NCI-H2029 (cell line): ENCODE data around the gene AHNAK2.
"Not testable (repeated sequence)": the region's sequence is repeated elsewhere in the genome, so short reads cannot be mapped to it uniquely, and the experiment has no call there.

Experiments used
- DNase-seq: peaks from one replicate; lab custom pipeline; 2025; lab: John Stamatoyannopoulos, UW

The AHNAK2 gene

DNA sequence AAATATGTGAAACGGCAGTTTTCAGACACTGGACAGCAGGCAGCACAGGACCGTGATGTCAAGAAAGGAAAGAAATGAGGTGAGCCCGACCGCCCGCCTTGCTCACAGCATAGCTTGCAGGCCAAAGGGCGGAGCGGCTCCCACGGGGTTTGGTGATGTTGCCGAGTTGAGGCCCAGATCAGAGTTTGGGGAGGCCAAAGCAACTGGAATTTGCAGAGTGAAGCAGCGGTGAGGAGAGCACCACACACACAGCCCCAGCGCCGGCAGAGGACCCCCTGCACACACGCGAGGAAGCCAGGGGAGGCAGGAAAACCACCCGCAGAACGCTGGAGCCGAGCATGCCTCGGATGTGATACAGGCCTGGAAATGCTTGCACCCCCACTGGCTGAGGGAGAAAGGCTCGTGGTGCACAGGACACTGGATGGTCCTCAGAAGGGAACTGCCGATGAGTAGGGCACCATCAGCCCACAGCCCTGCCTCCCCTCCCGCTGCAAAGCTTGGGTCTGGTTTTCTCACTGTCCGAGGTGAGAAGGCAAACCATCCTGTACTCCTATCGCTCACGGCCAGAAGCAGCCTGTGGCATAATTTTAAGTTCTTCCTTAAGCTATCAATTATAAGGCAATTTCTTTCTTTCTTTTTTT lies 79.2 kb downstream of the AHNAK2 start:
- DNase-seq: no peak

DNA sequence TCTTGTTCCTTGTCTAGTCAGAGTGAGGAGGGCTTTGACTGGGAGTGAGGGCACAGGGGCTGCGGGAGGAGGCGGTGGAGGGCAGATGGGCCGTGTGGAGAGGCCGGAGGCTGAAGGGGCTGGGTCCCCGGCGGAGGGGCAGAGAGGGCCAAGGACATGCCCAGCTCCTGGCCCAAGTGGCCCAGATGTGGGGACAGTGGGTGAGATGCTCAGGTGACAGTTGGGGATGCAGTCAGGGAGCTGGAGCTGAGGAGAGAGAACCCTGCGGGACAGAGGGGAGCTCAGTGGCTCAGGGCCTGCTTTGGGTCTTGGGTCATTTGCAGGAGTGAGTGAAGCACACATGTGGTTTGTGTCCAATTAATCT lies 80.0 kb downstream of the AHNAK2 start:
- no peak for DNase-seq

DNA sequence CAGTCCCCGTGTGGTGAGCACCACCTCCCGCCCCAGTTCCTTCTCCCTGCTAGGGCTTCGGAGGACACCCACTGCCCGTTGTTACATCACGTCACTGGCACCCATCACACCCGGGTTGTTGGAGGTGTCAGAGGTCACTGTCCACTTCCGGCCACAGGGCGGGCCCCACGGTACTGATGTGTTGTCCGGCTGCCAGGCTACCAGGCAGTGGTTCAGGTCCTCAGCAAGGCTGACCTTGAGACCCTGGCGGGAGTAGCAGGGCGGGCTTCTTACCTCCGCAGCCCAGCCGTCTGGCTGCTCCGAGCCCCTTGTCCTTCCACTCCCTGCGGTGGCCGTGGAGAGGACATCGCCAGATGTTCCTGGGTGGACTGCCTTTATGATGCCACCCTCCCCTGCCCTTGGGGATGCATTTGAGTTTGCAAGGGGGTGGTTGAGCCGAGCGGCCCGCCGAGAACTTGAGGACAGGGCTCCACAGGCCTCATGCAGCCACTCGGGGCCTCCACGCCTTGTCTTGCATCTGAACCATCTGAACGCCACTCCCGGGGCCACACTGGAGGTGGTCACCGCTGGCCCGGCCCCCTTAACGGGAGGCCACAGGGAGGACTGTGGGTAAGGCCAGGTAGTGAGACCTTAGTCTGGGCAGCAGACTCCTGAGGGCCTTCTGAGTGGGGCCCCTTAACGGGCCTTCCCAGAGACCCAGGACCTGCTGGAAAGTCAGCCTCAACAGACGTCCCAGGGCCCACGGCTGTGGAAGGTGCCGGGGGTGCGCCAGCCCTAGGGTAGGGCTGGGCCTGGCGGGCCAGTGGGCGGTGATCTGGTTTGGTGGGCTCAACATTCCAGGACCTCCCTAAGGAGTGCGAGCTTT lies 80.6 kb downstream of the AHNAK2 start:
- DNase-seq: no peak

DNA sequence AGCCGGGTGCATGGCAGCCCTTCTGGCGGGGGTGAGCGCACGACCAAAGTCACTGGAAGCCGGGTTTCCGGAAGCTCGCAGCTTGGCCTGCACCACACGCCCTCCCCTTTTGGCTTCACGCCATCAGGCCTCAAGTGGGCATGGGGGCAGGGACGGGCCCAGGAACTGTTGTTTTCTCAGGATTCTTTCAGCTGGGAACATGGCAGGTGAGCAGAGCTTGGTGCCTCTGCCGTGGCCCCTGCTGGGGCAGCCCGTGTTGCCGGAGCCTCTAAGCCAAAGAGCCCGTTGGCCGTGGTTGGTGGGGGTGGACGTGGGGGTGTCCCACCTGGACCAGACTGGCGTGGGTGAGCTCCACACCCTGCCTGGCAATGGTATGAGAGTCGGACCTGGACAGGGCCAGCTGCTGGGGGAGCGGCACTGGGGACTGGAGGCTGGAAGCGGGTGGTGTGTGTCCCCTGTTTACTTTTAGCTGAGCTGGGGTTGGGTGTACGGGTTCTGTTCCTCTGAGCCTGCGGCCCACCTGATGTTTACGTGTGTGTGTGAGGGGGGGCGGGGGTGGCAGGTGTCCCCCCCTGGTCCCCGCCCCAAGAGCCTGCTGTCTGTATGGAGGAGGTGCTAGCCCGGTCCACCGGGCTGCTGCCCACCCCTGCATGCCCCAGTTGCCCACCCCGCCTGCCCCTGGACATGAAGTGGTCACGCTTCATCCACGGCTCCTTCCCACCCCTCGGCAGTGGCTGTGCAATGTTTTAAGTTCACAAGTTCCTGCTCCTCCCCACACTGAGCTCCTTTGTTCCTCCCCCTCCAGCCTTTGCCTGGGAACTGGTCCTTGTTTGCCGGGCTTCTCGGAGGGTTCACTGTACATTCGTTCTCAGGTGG lies 82.2 kb downstream of the AHNAK2 start:
- DNase-seq: peak; percentile 71

DNA sequence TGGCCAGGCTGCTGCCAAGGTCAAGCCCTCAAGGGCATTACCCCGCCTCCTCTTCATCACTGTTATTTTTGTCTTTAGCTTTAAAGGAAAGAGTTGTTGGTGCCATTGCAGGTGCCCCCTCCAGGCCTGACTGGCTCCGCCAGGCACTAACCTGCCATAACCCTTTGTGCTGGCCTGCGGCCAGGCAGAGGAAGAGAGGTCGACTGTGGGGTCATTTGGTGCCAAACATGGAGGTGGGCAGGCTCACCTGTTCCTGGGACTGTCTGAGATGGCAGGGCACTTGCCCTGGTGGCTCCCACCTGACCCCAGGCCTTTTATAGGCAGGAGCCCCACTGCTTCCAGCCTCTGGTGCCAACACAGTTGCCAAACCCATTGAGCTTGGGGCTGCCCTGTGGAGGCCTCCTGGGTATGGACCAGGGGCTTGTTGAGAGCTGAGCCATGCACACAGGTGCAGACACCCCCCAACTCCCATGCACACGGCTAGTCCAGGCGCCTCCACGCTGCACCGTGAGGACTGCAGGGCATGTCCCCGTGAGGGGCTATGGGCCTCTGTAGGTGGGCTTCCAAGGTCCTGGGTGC lies 82.9 kb downstream of the AHNAK2 start:
- DNase-seq: no peak

DNA sequence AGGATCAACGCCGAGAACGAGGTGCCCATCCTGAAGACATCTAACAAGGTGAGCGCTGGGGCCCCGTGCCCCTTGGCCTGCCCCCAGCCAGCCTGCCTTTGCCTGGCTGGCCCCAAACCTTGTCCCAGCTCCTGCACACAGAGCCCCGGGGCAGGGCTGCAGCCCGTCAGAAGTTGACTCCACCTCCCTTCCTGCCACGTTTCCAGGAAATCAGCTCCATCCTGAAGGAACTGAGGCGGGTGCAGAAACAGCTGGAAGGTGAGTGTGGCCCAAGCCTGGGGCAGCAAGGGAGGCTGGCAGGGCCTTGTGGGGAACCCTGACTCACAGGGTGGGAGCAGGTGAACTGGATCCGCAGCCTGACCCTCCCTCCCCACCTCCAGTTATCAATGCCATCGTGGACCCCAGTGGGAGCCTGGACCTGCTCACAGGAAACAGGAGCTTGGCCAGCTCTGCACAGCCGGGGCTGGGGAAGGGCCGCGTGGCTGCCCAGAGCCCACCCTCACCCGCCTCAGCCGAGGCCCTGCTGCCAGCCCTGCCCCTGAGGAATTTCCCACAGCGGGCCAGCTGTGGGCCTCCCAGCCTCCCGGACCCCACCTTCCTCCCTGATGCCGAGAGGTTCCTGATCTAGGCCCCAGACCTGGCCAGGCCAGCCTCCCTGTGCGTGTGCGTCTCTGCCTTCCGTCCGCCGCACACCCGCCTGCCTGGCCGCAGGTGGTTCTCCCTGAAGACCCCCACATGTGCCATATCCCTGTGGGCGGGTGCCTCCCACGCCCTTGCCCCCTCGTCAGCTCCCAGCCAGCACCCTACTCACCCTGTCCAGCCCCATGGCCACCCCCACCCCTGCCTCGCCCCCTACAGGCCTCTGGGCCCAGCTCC lies 83.6 kb downstream of the AHNAK2 start:
- no peak for DNase-seq

DNA sequence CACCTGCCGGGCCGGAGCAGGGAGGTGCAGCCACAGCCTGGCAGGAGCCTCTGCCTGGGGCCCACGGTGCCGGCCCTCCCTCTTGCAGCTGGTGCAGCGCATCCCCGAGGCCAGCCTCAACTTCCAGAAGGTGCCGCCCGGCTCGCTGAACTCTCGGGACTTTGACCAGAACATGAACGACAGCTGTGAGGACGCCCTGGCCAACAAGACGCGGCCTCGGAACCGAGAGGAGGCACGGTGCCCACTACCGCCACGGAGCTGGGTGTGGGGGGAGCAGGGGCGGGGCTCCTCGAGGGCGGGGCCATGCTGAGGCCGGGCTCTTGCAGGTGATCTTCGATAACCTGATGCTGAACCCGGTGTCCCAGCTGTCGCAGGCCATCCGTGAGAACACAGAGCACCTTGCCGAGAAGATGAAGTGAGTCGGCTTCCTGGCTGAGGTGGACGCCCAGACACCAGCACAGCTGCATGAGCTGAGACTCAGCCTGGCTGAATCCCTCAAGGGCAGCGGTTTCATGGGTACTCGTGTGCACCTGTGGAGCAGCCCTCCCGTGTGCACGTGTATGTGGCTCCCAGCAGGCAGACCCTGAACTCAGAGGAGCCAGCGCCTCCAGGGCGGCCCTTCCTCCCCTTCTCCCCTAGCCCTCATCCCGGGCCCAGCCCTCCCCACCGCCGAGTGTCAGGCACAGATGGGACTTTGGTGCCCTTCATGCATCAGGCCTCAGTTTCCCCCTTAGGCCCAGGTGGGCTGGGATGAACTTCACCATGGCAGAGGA lies 84.6 kb downstream of the AHNAK2 start:
- DNase-seq: no peak

DNA sequence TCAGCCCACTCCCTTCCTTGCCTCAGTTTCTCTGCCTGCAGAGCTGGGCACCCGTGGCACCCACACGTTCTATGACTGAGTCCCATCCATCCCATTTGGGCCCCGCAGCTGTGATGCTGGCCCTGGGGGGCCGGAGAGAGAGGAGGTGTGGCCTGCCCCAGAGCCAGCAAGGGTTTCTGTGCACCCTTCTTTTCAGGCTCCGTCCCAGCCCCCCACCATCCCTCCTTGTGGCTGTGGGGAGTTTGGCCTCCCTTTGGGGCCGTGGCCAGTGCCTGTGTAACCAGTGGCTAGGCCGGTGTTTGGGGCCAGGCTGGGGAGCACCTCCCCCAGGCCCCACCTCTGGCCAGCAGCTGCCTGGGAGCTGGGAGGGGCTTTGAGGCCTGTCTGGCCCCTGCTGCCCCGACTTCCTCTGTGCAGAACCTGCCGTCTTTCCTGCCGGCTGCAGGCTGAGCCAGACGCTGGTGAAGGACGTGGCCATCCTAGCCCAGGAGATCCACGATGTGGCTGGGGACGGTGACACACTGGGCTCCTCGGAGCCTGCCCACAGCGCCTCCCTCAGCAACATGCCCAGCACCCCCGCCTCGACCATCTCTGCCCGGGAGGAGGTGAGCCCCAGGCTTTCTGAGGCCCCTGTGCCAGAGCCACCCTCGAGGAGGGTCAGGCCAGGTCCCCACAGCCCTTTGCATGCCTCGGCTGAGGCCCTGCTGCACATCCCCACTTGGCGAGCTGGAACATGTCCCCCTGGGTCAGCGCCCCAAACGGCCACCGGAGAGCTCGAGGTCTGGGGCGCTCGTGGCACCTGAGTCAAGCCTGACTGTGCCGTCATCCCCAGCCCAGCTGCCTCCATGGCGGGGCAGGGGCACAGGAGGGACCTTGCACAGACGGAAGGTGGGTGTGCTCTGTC lies 85.4 kb downstream of the AHNAK2 start:
- no peak for DNase-seq

DNA sequence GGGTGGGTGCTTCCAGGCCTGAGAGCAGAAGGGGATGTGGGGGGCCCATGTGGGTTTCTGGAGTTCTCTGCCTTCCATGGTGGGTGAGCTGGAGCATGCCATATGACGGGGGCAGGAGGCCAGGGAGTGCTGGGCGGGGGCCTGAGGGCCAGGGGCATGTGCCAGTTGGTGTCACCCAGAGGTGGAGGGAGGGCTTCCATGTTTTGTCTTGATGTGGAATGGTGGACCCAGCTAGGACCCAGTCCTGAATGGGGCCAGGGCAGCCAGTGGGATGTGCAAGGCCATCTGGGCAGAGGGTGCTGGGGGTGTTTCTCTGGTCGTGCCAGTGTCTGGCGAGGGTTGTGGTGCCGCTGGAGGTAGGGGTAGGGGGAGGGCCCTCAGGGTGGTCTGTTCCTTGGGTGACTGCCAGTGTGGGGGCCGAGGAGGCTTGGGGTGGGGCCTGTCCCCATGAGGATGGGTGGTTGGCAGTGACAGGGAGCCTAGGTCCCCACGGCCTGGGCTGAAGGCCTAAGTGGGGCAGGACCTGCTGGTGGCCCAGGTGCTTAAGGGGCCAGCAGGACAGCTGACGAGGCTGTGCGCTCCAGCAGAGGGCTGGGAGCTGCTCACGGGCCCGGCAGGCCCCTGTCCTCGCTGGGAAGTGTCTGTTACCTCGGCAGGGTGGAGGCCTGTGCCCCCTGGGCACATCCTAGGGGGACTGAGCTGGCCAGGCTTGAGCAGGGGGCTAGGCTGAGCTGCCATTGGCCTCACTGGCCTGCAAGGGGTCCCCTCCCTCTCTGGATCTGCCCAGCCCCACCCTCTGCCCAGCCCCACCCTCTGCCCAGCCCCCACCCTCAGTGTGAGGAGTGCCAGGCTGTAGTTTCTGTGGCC lies 86.3 kb downstream of the AHNAK2 start:
- no peak for DNase-seq

DNA sequence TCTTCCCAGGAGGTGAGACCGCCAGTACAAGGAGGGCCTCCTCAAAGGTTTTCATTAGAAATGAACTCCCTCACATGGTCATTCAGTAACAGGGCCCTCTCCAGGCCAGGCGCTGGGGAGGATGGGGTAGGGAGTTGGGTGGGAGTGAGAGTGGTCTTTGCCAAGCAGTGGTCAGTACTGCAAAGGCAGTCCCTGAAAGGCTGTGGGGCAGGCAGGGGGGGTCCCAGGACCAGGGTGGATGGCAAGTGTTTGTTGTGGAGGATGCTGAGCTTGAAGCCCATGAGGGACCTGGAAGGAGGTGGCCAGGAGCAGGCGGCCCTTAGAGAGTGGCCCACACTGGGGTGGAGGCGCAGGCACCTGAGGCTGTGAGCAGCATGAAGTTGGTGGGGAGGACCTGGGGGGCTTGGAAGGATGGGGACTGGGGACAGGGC lies 87.0 kb downstream of the AHNAK2 start:
- no peak for DNase-seq

DNA sequence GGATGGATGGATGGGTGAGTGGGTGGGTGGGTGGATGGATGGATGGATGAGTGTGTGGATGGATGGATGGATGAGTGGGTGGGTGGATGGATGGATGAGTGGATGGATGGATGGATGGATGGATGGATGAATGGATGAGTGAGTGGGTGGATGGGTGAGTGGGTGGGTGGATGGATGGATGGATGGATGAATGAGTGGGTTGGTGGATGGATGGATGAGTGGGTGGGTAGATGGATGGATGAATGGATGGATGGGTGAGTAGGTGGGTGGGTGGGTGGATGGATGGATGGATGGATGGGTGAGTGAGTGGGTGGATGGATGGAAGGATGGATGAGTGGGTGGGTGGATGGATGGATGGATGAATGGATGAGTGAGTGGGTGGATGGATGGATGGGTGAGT lies 87.9 kb downstream of the AHNAK2 start:
- DNase-seq: not testable (repeated sequence)

DNA sequence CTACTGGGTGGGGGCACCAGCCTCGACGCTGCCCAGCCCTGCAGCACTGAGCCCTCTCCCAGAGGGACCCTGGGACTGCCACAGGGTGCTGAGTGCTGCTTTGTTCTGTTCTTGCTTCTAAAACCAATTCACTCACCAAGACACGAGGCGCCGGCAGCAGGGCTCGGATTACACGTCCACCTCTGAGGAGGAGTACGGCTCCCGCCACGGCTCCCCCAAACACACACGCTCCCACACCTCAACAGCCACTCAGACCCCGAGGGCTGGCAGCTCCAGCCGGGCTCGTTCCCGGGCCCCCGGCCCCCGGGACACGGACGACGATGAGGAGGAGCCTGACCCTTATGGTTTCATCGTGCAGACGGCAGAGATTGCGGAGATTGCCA lies 88.8 kb downstream of the AHNAK2 start:
- no peak for DNase-seq

DNA sequence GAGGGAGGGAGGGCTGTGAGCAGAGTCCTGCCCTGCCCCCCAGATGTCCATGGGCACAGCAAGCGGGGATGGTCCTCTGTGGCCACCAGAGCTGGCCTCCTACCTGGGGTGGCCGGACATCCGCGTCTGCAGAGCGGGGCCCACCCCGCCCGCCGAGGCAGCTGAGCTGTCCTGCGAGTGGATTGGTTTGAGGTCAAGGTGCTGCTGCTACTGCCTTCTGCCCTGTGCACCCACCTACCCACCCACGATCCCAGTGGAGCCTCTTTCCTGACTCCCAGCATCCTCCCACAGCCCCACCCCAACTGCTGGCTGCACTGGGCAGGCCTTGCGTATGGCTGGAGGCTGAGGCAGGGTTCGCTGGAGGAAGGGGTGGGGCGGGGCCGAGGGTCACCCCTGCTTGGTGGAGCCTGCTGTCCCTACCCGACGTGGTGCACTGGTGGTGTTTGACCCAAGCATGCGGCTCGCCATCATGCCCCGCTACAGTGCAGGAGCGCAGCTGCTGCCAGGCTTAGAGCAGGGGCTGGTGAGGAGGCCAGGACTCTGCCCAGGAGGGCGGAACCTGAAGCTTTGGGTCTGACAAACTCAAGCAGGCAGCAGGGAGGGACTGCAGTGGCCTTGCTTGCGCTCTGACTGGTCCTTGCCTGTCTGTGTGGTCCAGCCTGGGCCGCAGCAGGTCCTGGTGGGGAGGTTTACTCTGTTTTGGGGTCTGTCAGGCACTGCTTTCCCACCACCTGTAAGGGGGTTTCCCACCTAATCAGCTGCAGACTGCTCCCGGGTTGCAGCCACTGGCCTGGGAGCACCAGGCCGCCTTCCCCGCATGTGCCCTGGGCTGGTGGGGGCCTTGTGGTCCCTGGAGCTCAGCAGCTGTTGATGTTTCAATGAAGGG lies 89.4 kb downstream of the AHNAK2 start:
- no peak for DNase-seq

DNA sequence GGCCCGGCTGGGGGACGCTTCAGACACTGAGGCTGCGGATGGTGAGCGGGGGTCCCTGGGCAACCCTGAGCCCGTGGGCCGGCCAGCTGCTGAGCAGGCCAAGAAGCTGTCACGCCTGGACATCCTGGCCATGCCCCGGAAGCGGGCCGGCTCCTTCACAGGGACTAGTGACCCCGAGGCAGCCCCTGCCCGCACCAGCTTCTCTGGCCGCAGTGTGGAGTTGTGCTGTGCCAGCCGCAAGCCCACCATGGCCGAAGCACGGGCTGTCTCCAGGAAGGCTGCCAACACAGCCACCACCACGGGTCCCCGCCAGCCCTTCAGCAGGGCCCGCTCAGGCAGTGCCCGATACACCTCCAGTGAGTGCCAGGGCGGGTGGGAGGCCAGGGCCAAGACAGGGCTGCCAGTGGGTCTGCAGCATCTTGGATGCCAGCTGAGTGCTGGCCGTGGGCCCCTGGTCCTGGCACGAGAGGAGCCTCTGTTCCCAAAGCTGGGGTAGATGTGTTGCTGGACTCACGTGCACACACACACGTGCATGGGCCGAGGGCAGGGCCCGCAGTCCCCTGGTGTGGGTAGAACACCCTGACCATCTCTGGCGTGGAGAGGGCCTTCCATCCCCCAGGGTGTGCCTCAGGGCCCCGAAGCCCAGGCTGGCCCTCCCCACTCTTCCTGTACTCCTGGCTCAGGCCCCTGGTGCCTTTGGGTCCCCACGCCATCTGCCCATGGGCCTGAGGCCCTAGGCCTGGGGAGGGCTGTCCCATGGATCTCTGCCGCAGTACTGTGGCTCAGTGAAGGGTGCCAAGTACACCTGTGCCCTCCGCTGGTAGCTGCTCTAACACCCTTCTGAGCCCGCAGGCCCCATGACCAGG lies 90.3 kb downstream of the AHNAK2 start:
- no peak for DNase-seq
